Articular chondrocyte of knee joint (primary cell): ENCODE results near the gene ORC6. TPM values are rescaled to one million over a fixed set of nuclear protein-coding genes. Genes with fewer than 3 reads are reported as not detected.

ENCODE experiments used
- total RNA-seq: library from RNA; depleted of rRNA; stranded (reverse); fragments of >200 nt; gene quantifications from 2 replicates; pipeline ENCODE4 v1.2.3, GENCODE V29; 2012

The ORC6 gene
- total RNA-seq, result 5.2 and 6.3 TPM in 2 replicates

GRCh38 chr16:46689365-46690280, at the start of gene ORC6:
Gene ORC6 (plus strand): TSS chr16:46689659. CDS start chr16:46689706, 47 bp downstream.

DNA sequence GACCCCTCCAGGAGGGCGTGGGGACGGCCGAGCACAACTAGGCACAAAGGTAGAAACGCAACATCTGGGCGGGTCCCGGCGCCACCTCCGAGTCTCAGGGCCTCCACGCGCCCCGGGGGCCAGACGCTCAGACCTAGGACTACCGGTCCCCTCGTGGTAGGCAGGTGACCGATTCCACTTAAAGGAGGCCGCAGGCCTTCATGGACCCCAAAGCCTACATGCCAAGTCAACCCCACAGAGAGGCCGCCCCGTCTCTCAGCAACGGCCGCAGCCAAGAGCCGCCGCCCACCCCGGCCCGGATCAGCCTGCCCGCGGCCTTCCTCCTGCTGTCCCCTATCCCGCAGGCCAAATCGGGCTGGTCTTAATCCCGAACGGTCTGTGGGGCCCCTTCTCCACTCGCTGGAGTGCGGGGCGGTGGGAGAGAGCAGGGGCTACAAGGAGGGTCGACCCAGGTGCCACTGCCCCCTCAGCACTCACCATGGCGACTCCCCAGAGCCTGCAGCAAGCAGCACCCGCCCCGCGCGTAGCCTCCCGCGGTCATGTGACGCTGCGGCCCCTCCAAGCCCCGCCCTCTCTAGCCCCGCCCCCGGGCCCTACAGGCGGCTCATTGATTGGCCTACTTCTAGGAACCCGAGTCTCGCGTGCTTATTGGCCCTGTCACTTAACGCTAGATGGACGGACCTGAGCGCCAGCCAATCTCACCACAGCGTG, 650 bp upstream of the ORC6 start, which contains the start of gene VPS35:
TSS of gene VPS35 (minus strand) at position 525 of the 711 bp plus-strand sequence. CDS start at position 480, 45 bp downstream.

Other genes with a start within 250 kb of the ORC6 start
- gene SHCBP1, start 68.3 kb upstream of the ORC6 start, total RNA-seq, result 11.6 and 16.5 TPM in 2 replicates
- gene VPS35, start 481 bp upstream of the ORC6 start, total RNA-seq, result 159 and 166 TPM in 2 replicates
- 0.39 and 0.54 TPM in 2 replicates for gene MYLK3, start 58.7 kb downstream of the ORC6 start, total RNA-seq
- gene C16orf87, start 141.5 kb downstream of the ORC6 start, total RNA-seq, result 6.8 and 8.6 TPM in 2 replicates
- 13.3 and 13.4 TPM in 2 replicates for gene GPT2, start 194.7 kb downstream of the ORC6 start, total RNA-seq